WERI-Rb-1 (cell line): Measurements from ENCODE around the gene NUP98.

Source experiments
- DNase-seq: peaks from one replicate; pipeline ENCODE4 v3.0.0-alpha.2; 2020
- H3K27ac ChIP-seq: fragments of 250-450 bp; sonication (Bioruptor Pico); 2 replicates; pipeline ENCODE4 v1.5.1; 2020; ENCODE audit warnings: mild to moderate bottlenecking, moderate library complexity
- H3K27me3 ChIP-seq: fragments of 250-450 bp; sonication (Bioruptor Pico); 2 replicates; pipeline ENCODE4 v1.5.1; 2021; ENCODE audit warnings: mild to moderate bottlenecking, low read depth, moderate library complexity; ENCODE audit not compliant: insufficient read depth, severe bottlenecking
- H3K36me3 ChIP-seq: fragments of 250-450 bp; sonication (Bioruptor Pico); 2 replicates; pipeline ENCODE4 v1.5.1; 2020; ENCODE audit warnings: mild to moderate bottlenecking, moderate library complexity
- H3K4me3 ChIP-seq: 2 replicates; pipeline ENCODE4 v1.5.1; 2011; ENCODE audit warnings: low read depth, mild to moderate bottlenecking, control low read depth, low read length
- H3K9me3 ChIP-seq: fragments of 250-450 bp; sonication (Bioruptor Pico); 2 replicates; pipeline ENCODE4 v1.5.1; 2021; ENCODE audit warnings: mild to moderate bottlenecking, moderate library complexity; ENCODE audit not compliant: severe bottlenecking
- TF ChIP-seq, protein P1 (sequence below): IDR thresholded peaks from 2 replicates; pipeline ENCODE4 v1.5.1; 2011; ENCODE audit warnings: low read depth, mild to moderate bottlenecking, control low read depth, inconsistent platforms, low read length

NUP98 gene

DNA sequence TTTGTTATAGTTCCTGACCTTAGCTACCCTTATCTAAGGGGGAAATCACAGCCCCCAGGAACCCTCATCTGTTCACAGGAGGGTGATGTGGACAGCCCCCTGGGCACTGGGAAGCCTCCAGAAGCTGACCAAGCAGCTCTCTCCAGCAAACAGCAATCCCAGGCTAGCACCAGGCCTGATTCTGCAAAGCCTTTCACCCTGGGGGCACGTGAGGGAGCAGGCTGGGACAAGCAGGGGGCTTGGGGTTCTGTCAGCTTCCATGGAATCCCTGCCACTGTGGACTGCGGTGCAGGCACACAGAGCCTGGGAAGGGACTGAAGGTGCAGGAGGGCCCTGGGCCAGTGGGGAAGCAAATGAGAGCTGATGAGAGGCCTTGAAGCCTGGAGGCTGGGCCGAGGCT lies 13.1 kb upstream of the NUP98 start:
- Histone ChIP-seq H3K9me3 (no peaks in the 10 kb centered on the region), H3K27ac (no peak overlapping the region), H3K27me3 (no peaks in the 10 kb centered on the region), H3K4me3 (no peak overlapping the region), H3K36me3 (no peaks in the 10 kb centered on the region)
- no peak for DNase-seq
- TF ChIP-seq, protein P1, sequence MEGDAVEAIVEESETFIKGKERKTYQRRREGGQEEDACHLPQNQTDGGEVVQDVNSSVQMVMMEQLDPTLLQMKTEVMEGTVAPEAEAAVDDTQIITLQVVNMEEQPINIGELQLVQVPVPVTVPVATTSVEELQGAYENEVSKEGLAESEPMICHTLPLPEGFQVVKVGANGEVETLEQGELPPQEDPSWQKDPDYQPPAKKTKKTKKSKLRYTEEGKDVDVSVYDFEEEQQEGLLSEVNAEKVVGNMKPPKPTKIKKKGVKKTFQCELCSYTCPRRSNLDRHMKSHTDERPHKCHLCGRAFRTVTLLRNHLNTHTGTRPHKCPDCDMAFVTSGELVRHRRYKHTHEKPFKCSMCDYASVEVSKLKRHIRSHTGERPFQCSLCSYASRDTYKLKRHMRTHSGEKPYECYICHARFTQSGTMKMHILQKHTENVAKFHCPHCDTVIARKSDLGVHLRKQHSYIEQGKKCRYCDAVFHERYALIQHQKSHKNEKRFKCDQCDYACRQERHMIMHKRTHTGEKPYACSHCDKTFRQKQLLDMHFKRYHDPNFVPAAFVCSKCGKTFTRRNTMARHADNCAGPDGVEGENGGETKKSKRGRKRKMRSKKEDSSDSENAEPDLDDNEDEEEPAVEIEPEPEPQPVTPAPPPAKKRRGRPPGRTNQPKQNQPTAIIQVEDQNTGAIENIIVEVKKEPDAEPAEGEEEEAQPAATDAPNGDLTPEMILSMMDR, result no peak

DNA sequence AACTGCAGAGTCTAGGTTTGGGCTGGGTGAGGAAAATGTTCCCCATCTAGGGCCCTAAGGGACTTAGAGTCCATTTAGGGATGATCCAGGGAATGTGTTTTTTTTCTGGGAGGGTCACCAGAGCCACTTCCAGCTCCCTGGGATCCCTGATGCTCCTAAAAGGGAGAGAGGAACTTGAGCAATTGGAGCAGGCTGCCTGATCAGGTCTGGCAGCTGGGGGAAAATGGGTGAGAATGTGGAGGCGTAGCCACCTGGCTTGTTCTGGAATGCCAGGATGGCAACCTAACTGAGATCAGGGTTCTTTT lies 12.2 kb upstream of the NUP98 start:
- TF ChIP-seq, protein P1, result no peak
- Histone ChIP-seq H3K36me3 (no peaks in the 10 kb centered on the region), H3K27ac (no peak overlapping the region), H3K27me3 (no peaks in the 10 kb centered on the region), H3K4me3 (no peak overlapping the region), H3K9me3 (no peaks in the 10 kb centered on the region)
- DNase-seq, result no peak

DNA sequence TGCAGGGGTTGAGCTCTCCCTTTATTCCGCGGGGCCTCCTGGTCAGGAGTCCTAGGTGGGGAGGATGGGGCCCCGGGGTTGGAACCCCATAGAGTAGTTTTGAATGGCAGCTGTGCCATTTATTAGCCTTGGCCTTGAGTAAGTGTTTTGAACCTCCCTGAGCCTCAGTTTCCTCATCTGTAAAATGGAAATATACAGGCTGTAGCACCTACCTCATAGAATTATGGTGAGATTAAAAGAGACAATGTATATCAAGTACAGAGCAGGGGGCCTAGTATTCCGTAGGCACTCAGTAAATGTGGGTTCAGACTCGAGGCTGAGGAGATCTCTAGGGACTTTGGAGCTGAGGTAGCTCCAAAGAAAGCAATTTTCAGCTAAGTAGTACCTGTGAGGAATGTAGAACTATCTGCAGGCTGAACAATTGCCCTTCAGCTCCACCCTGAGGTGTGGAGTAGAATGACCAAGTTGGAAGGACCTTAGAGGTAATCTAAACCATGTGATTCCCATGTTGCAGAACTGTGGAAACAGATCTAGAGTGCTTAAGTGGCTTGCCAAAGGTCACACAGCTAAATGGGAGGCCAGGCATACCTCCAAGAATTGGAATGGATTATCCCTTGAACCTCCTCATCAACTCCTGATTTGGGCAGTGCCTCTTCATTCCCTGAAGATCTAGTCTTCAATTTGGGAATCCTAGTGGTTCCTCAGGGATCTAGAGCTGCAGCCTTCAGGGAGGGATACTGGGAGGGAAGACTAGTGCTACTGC lies 11.7 kb upstream of the NUP98 start:
- no peaks in the 10 kb centered on the region for H3K27me3 ChIP-seq
- peak overlapping the region; percentile 57; the same call in 1 of the 2 replicates for H3K27ac ChIP-seq
- no peaks in the 10 kb centered on the region for H3K36me3 ChIP-seq
- H3K9me3 ChIP-seq, result no peaks in the 10 kb centered on the region
- TF ChIP-seq, protein P1, result peak; percentile 61
- peak; percentile 61 for DNase-seq
- peak overlapping the region; percentile 90 for H3K4me3 ChIP-seq

DNA sequence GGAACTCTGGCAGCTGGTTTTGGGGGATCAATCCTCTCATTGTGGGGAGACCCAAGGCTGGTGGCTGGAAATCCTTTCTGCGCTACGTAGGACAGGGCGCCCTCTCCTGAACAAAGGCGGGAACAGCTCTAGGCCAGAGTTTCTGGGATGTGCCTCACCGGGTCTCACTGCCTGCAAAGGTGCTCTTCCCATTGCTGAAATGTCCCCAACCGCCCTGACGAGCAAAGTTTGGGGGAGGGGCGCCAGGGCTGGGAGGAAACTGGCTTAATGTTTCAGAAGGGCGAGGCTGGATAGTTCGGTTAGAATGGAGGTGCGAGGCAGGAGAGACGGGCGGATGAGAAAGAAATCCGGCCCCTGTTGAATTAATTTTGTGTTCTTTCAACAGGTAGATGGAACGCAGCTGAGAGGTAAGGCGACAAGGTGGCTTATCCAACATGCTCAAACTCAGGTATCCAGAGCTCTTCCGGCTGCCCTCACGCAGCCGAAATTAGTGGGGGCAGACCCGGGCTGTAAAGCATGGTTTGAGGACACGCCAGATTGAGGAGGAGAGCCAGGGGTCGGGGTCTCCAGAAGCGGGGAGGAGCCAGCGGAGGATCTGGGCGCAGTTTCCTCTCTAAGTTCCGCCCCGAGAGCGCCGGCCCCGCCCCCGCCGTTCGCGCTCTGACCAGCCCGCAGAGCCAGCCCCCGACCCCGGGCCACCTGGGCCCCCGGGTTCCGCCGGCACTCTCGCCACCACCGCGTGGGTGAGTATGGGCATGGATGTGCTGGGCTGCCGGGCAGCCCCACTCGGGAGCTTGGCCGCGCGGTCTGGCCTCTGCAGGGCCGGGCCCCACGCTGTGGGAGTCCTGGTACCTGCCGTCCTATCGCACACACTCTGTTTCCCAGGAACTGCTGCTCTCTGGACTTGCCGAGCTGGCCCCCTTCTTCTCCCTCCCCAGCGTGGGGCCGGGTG lies 10.8 kb upstream of the NUP98 start, which contains the start of gene PGAP2:
Gene PGAP2 (plus strand): TSS at position 652 of the 952 bp plus-strand sequence. CDS start 2,700 bp downstream, outside the sequence.
- TF ChIP-seq, protein P1, result peak; percentile 84
- no peaks in the 10 kb centered on the region for H3K9me3 ChIP-seq
- peak; percentile 75 for DNase-seq
- H3K27ac ChIP-seq, result peak within 1 kb of the TSS; percentile 57
- H3K4me3 ChIP-seq, result peak within 1 kb of the TSS; percentile 90
- no peaks in the 10 kb centered on the region for H3K36me3 ChIP-seq
- H3K27me3 ChIP-seq, result no peaks in the 10 kb centered on the region

DNA sequence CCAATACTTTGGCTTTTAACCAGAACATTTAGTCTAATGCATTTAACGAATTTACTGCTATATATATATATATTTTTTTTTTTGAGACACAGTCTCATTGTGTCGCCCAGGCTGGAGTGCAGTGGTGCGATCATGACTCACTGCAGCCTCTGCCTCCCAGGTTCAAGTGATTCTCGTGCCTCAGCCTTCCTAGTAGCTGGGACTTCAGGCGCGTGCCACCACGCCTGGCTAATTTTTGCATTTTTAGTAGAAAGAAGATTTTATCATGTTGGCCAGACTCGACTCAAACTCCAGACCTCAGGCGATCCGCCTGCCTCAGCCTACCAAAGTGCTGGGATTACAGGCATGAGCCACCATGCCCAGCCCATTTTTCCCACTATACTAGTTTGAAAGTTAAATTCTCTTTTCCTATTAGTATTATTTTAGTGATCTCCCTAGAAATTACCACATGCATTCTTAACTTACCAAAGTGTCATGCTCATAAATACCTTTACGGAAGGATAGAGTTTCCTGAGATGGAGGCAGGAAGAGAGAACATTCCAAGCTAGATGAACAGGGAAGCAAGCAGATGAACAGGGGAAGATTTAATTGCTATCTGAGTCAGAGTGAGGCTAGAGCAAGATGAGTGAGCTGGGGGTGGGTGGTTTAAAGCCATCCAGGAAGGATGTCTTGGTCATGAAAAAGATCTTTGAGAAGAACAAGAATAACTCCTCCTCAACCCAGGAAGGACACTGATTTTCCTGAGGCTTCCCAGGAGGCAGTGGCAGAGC lies 6.6 kb upstream of the NUP98 start:
- TF ChIP-seq, protein P1, result no peak
- Histone ChIP-seq H3K27me3 (no peaks in the 10 kb centered on the region), H3K36me3 (no peaks in the 10 kb centered on the region), H3K9me3 (no peaks in the 10 kb centered on the region), H3K4me3 (no peak overlapping the region), H3K27ac (no peak overlapping the region)
- no peak for DNase-seq
